ENCODE data around the gene MYL1. TPM values are rescaled to one million over a fixed set of nuclear protein-coding genes. Genes with fewer than 3 reads are reported as not detected.

MYL1 gene
- total RNA-seq, 4 donors from 2014 or later, result 0.49 TPM; not detected in 3

Other genes starting within 250 kb of the MYL1 start
- gene KANSL1L, start 143.8 kb downstream of the MYL1 start, total RNA-seq, result 10 to 100 TPM; 20.6 to 36.0 (median 27.7) TPM
- 1 to 10 TPM; 2.5 to 6.5 (median 3.5) TPM for gene ACADL, start 89.7 kb downstream of the MYL1 start, total RNA-seq
- gene LANCL1, start 161.6 kb upstream of the MYL1 start, total RNA-seq, result 10 to 100 TPM; 41.9 to 44.3 (median 42.8) TPM
- 1 to 10 TPM; 2.6 to 6.7 (median 5.3) TPM for gene CPS1, start 241.4 kb upstream of the MYL1 start, total RNA-seq